ENCODE results near the gene C9orf152.

DNA sequence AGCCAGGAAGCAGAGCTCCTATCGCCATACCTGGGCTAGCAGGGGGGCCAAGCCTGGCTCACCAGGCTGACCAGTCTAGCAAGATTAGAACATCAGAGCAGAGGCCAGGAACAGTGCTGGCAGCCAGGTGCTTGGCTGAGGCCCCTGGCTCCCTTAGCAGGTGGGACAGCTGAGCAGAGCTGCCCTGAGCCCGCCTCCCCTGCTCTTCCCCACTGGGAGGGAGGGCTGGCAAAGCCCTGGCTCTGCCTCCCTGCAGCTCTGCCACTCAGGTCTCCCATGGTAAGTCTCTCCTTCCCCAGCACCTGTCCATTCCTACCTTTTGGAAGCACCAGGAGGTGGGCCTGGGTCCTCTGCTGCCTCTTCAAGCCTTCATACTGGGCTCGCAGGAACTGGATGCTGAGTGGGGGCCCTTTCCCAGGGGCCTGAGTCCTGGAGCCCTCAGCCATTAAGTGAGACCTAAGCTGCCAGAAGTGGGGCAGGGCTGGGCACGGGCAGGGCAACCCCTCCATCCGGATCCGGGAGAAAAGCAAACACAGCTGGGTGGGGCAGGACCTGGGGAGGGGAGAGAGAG lies 803 bp downstream of the C9orf152 start:
- TF ChIP-seq, protein P1, sequence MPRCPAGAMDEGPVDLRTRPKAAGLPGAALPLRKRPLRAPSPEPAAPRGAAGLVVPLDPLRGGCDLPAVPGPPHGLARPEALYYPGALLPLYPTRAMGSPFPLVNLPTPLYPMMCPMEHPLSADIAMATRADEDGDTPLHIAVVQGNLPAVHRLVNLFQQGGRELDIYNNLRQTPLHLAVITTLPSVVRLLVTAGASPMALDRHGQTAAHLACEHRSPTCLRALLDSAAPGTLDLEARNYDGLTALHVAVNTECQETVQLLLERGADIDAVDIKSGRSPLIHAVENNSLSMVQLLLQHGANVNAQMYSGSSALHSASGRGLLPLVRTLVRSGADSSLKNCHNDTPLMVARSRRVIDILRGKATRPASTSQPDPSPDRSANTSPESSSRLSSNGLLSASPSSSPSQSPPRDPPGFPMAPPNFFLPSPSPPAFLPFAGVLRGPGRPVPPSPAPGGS (CRISPR knock-in tag; IDR thresholded peaks at IDR 0.05) = no peak
- no peak for TF ChIP-seq ZZZ3 (CRISPR knock-in tag; IDR thresholded peaks at IDR 0.05; ENCODE audit: borderline replicate concordance)
- no peak for TF ChIP-seq ZNF772 (CRISPR knock-in tag; IDR thresholded peaks at IDR 0.05)
- no peak for TF ChIP-seq POLR2AphosphoS5 (IDR thresholded peaks at IDR 0.05; ENCODE audit: low read depth, low read length)
- no peak for TF ChIP-seq GATAD2A (CRISPR knock-in tag; IDR thresholded peaks at IDR 0.05)
- TF ChIP-seq BRCA1 (CRISPR knock-in tag; IDR thresholded peaks at IDR 0.05) = no peak
- TF ChIP-seq KLF13 (CRISPR knock-in tag; IDR thresholded peaks at IDR 0.05) = no peak
- TF ChIP-seq HMG20A (CRISPR knock-in tag; IDR thresholded peaks at IDR 0.05; ENCODE audit: borderline replicate concordance) = no peak
- TF ChIP-seq ZNF556 (CRISPR knock-in tag; IDR thresholded peaks at IDR 0.05; ENCODE audit: borderline replicate concordance) = no peak
- TF ChIP-seq ZNF12 (CRISPR knock-in tag; IDR thresholded peaks at IDR 0.05) = no peak
- TF ChIP-seq, protein P2, sequence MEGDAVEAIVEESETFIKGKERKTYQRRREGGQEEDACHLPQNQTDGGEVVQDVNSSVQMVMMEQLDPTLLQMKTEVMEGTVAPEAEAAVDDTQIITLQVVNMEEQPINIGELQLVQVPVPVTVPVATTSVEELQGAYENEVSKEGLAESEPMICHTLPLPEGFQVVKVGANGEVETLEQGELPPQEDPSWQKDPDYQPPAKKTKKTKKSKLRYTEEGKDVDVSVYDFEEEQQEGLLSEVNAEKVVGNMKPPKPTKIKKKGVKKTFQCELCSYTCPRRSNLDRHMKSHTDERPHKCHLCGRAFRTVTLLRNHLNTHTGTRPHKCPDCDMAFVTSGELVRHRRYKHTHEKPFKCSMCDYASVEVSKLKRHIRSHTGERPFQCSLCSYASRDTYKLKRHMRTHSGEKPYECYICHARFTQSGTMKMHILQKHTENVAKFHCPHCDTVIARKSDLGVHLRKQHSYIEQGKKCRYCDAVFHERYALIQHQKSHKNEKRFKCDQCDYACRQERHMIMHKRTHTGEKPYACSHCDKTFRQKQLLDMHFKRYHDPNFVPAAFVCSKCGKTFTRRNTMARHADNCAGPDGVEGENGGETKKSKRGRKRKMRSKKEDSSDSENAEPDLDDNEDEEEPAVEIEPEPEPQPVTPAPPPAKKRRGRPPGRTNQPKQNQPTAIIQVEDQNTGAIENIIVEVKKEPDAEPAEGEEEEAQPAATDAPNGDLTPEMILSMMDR (CRISPR knock-in tag; IDR thresholded peaks at IDR 0.05) = no peak
- no peak for TF ChIP-seq GTF2F1 (IDR thresholded peaks at IDR 0.05; ENCODE audit: low read length)
- TF ChIP-seq, protein P3, sequence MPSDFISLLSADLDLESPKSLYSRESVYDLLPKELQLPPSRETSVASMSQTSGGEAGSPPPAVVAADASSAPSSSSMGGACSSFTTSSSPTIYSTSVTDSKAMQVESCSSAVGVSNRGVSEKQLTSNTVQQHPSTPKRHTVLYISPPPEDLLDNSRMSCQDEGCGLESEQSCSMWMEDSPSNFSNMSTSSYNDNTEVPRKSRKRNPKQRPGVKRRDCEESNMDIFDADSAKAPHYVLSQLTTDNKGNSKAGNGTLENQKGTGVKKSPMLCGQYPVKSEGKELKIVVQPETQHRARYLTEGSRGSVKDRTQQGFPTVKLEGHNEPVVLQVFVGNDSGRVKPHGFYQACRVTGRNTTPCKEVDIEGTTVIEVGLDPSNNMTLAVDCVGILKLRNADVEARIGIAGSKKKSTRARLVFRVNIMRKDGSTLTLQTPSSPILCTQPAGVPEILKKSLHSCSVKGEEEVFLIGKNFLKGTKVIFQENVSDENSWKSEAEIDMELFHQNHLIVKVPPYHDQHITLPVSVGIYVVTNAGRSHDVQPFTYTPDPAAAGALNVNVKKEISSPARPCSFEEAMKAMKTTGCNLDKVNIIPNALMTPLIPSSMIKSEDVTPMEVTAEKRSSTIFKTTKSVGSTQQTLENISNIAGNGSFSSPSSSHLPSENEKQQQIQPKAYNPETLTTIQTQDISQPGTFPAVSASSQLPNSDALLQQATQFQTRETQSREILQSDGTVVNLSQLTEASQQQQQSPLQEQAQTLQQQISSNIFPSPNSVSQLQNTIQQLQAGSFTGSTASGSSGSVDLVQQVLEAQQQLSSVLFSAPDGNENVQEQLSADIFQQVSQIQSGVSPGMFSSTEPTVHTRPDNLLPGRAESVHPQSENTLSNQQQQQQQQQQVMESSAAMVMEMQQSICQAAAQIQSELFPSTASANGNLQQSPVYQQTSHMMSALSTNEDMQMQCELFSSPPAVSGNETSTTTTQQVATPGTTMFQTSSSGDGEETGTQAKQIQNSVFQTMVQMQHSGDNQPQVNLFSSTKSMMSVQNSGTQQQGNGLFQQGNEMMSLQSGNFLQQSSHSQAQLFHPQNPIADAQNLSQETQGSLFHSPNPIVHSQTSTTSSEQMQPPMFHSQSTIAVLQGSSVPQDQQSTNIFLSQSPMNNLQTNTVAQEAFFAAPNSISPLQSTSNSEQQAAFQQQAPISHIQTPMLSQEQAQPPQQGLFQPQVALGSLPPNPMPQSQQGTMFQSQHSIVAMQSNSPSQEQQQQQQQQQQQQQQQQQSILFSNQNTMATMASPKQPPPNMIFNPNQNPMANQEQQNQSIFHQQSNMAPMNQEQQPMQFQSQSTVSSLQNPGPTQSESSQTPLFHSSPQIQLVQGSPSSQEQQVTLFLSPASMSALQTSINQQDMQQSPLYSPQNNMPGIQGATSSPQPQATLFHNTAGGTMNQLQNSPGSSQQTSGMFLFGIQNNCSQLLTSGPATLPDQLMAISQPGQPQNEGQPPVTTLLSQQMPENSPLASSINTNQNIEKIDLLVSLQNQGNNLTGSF (CRISPR knock-in tag; IDR thresholded peaks at IDR 0.05) = no peak

All from HepG2 (cell line).